ENCODE data around the gene WWOX. TPM values are rescaled to one million over a fixed set of nuclear protein-coding genes. Genes with fewer than 3 reads are reported as not detected.

WWOX gene
- total and polyA plus RNA-seq, 4 experiments from 2014 or later: 10.4 to 23.1 (median 17.5) TPM

DNA sequence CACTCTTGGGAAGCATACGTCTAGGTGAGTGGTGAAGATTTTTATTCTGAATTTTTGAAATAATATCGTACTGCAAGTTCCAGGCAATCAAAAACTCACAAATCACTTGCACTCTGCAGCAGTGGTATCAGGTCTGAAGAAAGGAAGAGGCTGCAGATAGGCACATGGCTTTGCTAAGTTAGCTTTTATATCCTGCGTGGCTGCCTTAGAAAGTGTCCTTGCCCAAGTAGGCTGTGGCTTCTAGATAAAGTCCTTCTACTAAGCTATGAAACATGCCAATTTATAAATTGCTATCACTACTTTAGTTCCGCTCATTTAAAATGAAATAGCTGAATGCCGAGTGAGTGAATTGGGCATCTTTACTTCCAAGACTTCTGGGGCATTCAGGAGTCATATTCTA, 17.9 kb downstream of the WWOX start:
- no peaks in the 10 kb centered on the region for H3K4me1 ChIP-seq (ENCODE audit: insufficient read depth, low read length)
- POLR2A ChIA-PET (ENCODE audit: partially characterized antibody): no interaction called here
- Mint-ChIP-seq H3K9me3 (no peaks in the 10 kb centered on the region), H3K27me3 (no peaks in the 10 kb centered on the region), H3K27ac (no peak overlapping the region), H3K4me3 (no peak overlapping the region), H3K4me1 (no peaks in the 10 kb centered on the region), H3K36me3 (peaks cover 27 to 53% of the 10 kb centered on the region in 2 donors)
- no peak for DNase-seq
- intact Hi-C loops (cut with micrococcal nuclease): no loop called here
- no peak overlapping the region for H3K27ac ChIP-seq (ENCODE audit: low read depth, low read length)
- no peaks in the 10 kb centered on the region for H3K9me3 ChIP-seq (ENCODE audit: control insufficient read depth in 1 of 2, low read length in 2 of 2)
- peaks cover 13% of the 10 kb centered on the region for H3K36me3 ChIP-seq (ENCODE audit: insufficient read depth, low read length)
- H3K4me3 ChIP-seq (ENCODE audit: low read length in 2 of 2): no peak overlapping the region
- CTCF ChIA-PET (ENCODE audit: partially characterized antibody): interaction anchor here (1.4 kb wide), 3 partner anchors 10 to 18 kb away, joined by 3 to 5 read pairs (median 4); partner anchors contain the start of gene WWOX
- no peaks in the 10 kb centered on the region for H3K27me3 ChIP-seq (ENCODE audit: insufficient read depth, low read length)

GRCh38 chr16:78118469-78119025, 19.1 kb downstream of the WWOX start:
- Mint-ChIP-seq H3K4me1 (peaks cover 2 to 5% (median 3%) of the 10 kb centered on the region in 4 donors), H3K4me3 (no peak overlapping the region), H3K27ac (peak overlapping the region in 3 of 7 donors; percentile 20 to 51 (median 48)), H3K36me3 (peaks cover 27 to 53% of the 10 kb centered on the region in 2 donors), H3K27me3 (no peaks in the 10 kb centered on the region), H3K9me3 (no peaks in the 10 kb centered on the region)
- intact Hi-C loops (cut with micrococcal nuclease): no loop called here
- H3K27ac ChIP-seq (ENCODE audit: low read depth, low read length): no peak overlapping the region
- H3K4me1 ChIP-seq (ENCODE audit: insufficient read depth, low read length): no peaks in the 10 kb centered on the region
- POLR2A ChIA-PET (ENCODE audit: partially characterized antibody): interaction anchor here (1.1 kb wide), 1 partner anchor 19 kb away, joined by 3 read pairs; the partner anchor contains the start of gene WWOX
- H3K36me3 ChIP-seq (ENCODE audit: insufficient read depth, low read length): peaks cover 13% of the 10 kb centered on the region
- no peak overlapping the region for H3K4me3 ChIP-seq (ENCODE audit: low read length in 2 of 2)
- DNase-seq: no peak
- H3K9me3 ChIP-seq (ENCODE audit: control insufficient read depth in 1 of 2, low read length in 2 of 2): no peaks in the 10 kb centered on the region
- H3K27me3 ChIP-seq (ENCODE audit: insufficient read depth, low read length): no peaks in the 10 kb centered on the region
- CTCF ChIA-PET (ENCODE audit: partially characterized antibody): interaction anchor here (1.4 kb wide), 1 partner anchor 8 kb away, joined by 4 read pairs; no protein-coding TSS in a partner anchor

- peaks cover 17 to 21% of the 10 kb centered on the region in 2 donors for H3K36me3 Mint-ChIP-seq
- CTCF ChIA-PET (ENCODE audit: partially characterized antibody): interaction anchor here (1.3 kb wide), 1 partner anchor 23 kb away, joined by 4 read pairs; the partner anchor contains the start of gene WWOX
- no peaks in the 10 kb centered on the region for H3K9me3 Mint-ChIP-seq
- DNase-seq: peak in 4 of 5 donors; percentile 54 to 63 (median 58)
- peaks cover 5% of the 10 kb centered on the region for H3K36me3 ChIP-seq (ENCODE audit: insufficient read depth, low read length)
- H3K4me3 Mint-ChIP-seq: peak overlapping the region in 3 of 8 donors; percentile 32 to 53 (median 49)
- POLR2A ChIA-PET (ENCODE audit: partially characterized antibody): no interaction called here
- peaks cover 2 to 11% (median 4%) of the 10 kb centered on the region in 4 donors for H3K4me1 Mint-ChIP-seq
- H3K27me3 ChIP-seq (ENCODE audit: insufficient read depth, low read length): no peaks in the 10 kb centered on the region
- H3K9me3 ChIP-seq (ENCODE audit: control insufficient read depth in 1 of 2, low read length in 2 of 2): no peaks in the 10 kb centered on the region
- H3K27ac ChIP-seq (ENCODE audit: low read depth, low read length): no peak overlapping the region
- intact Hi-C loops (cut with micrococcal nuclease): loop anchor here (1.0 to 5.0 kb wide), 4 partner anchors 112 to 1479 kb away; no protein-coding TSS in a partner anchor
- H3K27ac Mint-ChIP-seq: peak overlapping the region in 5 of 7 donors; percentile 14 to 73 (median 62)
- no peaks in the 10 kb centered on the region for H3K27me3 Mint-ChIP-seq
- H3K4me1 ChIP-seq (ENCODE audit: insufficient read depth, low read length): no peaks in the 10 kb centered on the region
- H3K4me3 ChIP-seq (ENCODE audit: low read length in 2 of 2): no peak overlapping the region
Measured at GRCh38 chr16:78122774-78123315, 23.4 kb downstream of the WWOX start.

- no peaks in the 10 kb centered on the region for H3K4me1 ChIP-seq (ENCODE audit: insufficient read depth, low read length)
- Mint-ChIP-seq H3K36me3 (peaks cover 11 to 21% of the 10 kb centered on the region in 2 donors), H3K9me3 (no peaks in the 10 kb centered on the region), H3K27me3 (no peaks in the 10 kb centered on the region), H3K4me1 (peaks cover 2 to 11% (median 4%) of the 10 kb centered on the region in 4 donors), H3K4me3 (no peak overlapping the region), H3K27ac (no peak overlapping the region)
- no peak overlapping the region for H3K27ac ChIP-seq (ENCODE audit: low read depth, low read length)
- H3K4me3 ChIP-seq (ENCODE audit: low read length in 2 of 2): no peak overlapping the region
- H3K27me3 ChIP-seq (ENCODE audit: insufficient read depth, low read length): no peaks in the 10 kb centered on the region
- CTCF ChIA-PET (ENCODE audit: partially characterized antibody): interaction anchor here (0.7 to 2.0 kb wide), 5 partner anchors 18 to 110 kb away, joined by 3 to 6 read pairs (median 4); no protein-coding TSS in a partner anchor
- intact Hi-C loops (cut with micrococcal nuclease): no loop called here
- POLR2A ChIA-PET (ENCODE audit: partially characterized antibody): no interaction called here
- DNase-seq: no peak
- no peaks in the 10 kb centered on the region for H3K36me3 ChIP-seq (ENCODE audit: insufficient read depth, low read length)
- H3K9me3 ChIP-seq (ENCODE audit: control insufficient read depth in 1 of 2, low read length in 2 of 2): no peaks in the 10 kb centered on the region
Measured at GRCh38 chr16:78125112-78125844, 25.8 kb downstream of the WWOX start.

DNA sequence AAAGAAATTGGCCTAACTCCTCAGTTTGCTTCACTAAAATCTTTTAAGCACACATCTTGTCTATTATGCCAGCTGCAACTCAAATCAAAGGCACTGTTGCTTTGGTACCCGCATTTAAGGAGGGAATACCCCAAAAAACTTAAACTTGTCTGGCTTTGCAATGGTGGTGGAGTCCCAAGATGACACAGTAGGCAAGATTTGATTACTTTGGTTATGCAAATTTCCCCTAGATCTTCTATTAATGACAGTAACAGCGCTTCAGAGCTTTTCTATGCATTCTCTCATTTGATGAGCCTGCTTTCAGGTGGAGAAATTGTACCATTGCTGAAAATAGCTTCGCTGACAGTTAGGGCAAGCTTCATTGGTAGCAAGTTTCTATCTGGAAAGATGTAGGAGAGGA, 27.2 kb downstream of the WWOX start:
- no peaks in the 10 kb centered on the region for H3K27me3 Mint-ChIP-seq
- no peak overlapping the region for H3K27ac Mint-ChIP-seq
- H3K36me3 Mint-ChIP-seq: peaks cover 9 to 22% of the 10 kb centered on the region in 2 donors
- Histone ChIP-seq H3K36me3 (ENCODE audit: insufficient read depth, low read length) (no peaks in the 10 kb centered on the region), H3K4me1 (ENCODE audit: insufficient read depth, low read length) (no peaks in the 10 kb centered on the region), H3K9me3 (ENCODE audit: control insufficient read depth in 1 of 2, low read length in 2 of 2) (no peaks in the 10 kb centered on the region), H3K27ac (ENCODE audit: low read depth, low read length) (no peak overlapping the region), H3K4me3 (ENCODE audit: low read length in 2 of 2) (no peak overlapping the region), H3K27me3 (ENCODE audit: insufficient read depth, low read length) (no peaks in the 10 kb centered on the region)
- peaks cover 2 to 11% (median 4%) of the 10 kb centered on the region in 4 donors for H3K4me1 Mint-ChIP-seq
- intact Hi-C loops (cut with micrococcal nuclease): no loop called here
- no peaks in the 10 kb centered on the region for H3K9me3 Mint-ChIP-seq
- ChIA-PET POLR2A (ENCODE audit: partially characterized antibody) (no interaction called here), CTCF (ENCODE audit: partially characterized antibody) (interaction anchor here (1.2 kb wide), 1 partner anchor 8 kb away, joined by 4 read pairs; no protein-coding TSS in a partner anchor)
- H3K4me3 Mint-ChIP-seq: no peak overlapping the region
- DNase-seq: no peak

DNA sequence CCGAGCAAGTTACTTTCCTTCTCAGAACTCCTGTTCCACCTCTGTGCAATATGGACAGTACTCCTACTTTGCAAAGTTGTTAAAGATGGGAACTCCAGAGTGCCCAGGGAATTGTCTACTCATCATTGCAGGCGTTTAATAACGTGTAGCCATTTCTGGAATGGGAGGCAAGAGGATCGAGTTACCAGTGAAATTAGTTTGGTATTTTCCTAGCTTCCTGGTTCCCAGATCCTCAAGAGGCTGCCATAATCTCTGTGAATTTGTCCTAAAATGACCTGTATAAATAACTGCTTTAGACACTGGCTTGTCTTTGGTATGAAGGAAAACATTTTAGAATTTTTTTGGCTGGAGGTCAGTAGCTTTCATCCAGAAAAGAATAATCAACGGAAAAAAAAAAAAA, 27.7 kb downstream of the WWOX start:
- intact Hi-C loops (cut with micrococcal nuclease): no loop called here
- Histone ChIP-seq H3K27ac (ENCODE audit: low read depth, low read length) (no peak overlapping the region), H3K4me1 (ENCODE audit: insufficient read depth, low read length) (no peaks in the 10 kb centered on the region), H3K4me3 (ENCODE audit: low read length in 2 of 2) (no peak overlapping the region), H3K27me3 (ENCODE audit: insufficient read depth, low read length) (no peaks in the 10 kb centered on the region), H3K36me3 (ENCODE audit: insufficient read depth, low read length) (no peaks in the 10 kb centered on the region), H3K9me3 (ENCODE audit: control insufficient read depth in 1 of 2, low read length in 2 of 2) (no peaks in the 10 kb centered on the region)
- no peaks in the 10 kb centered on the region for H3K9me3 Mint-ChIP-seq
- no peaks in the 10 kb centered on the region for H3K27me3 Mint-ChIP-seq
- H3K36me3 Mint-ChIP-seq: peaks cover 9 to 22% of the 10 kb centered on the region in 2 donors
- no peak for DNase-seq
- H3K27ac Mint-ChIP-seq: no peak overlapping the region
- ChIA-PET POLR2A (ENCODE audit: partially characterized antibody) (no interaction called here), CTCF (ENCODE audit: partially characterized antibody) (interaction anchor here (1.2 kb wide), 1 partner anchor 9 kb away, joined by 4 read pairs; no protein-coding TSS in a partner anchor)
- no peak overlapping the region for H3K4me3 Mint-ChIP-seq
- H3K4me1 Mint-ChIP-seq: peaks cover 2 to 11% (median 4%) of the 10 kb centered on the region in 4 donors

DNA sequence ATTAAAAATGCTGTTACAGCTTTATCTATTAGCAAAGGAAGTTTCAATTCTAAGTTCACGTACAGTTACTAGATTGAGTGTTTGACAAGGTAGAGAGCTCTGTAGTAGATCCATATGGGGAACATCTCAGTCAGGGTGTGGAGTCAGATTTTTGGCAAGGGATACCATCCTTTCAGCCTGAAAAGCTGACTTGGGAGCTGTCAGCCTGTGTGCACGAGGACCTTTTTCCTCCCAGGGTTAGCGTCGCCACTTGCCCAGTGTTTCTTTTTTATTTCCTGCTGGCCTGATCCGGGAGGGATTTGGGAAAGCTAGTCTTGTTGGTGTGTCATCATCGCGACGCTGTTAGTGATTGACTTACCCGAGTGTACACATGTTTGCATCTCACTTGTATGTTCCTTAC, 29.5 kb downstream of the WWOX start:
- Histone ChIP-seq H3K4me3 (ENCODE audit: low read length in 2 of 2) (no peak overlapping the region), H3K27me3 (ENCODE audit: insufficient read depth, low read length) (no peaks in the 10 kb centered on the region), H3K4me1 (ENCODE audit: insufficient read depth, low read length) (no peaks in the 10 kb centered on the region), H3K9me3 (ENCODE audit: control insufficient read depth in 1 of 2, low read length in 2 of 2) (no peaks in the 10 kb centered on the region), H3K27ac (ENCODE audit: low read depth, low read length) (no peak overlapping the region), H3K36me3 (ENCODE audit: insufficient read depth, low read length) (no peaks in the 10 kb centered on the region)
- ChIA-PET POLR2A (ENCODE audit: partially characterized antibody) (interaction anchor here (1.1 kb wide), 1 partner anchor 8 kb away, joined by 3 read pairs; no protein-coding TSS in a partner anchor), CTCF (ENCODE audit: partially characterized antibody) (interaction anchor here (1.1 kb wide), 1 partner anchor 12 kb away, joined by 3 read pairs; no protein-coding TSS in a partner anchor)
- H3K4me3 Mint-ChIP-seq: no peak overlapping the region
- no peak for DNase-seq
- H3K27me3 Mint-ChIP-seq: no peaks in the 10 kb centered on the region
- peaks cover 0 to 1% (median 0%) of the 10 kb centered on the region in 8 donors for H3K9me3 Mint-ChIP-seq
- H3K4me1 Mint-ChIP-seq: peaks cover 0 to 7% (median 0%) of the 10 kb centered on the region in 4 donors
- H3K36me3 Mint-ChIP-seq: peaks cover 10 to 29% of the 10 kb centered on the region in 2 donors
- no peak overlapping the region for H3K27ac Mint-ChIP-seq
- intact Hi-C loops (cut with micrococcal nuclease): no loop called here
